ENCODE data around the gene SERPINE1.

The SERPINE1 gene

GRCh38 chr7:101151908-101152651 lies 25.2 kb downstream of the SERPINE1 start:
- Histone ChIP-seq H3K27ac (ENCODE audit: low read depth, low read length) (no peak overlapping the region), H3K4me3 (ENCODE audit: low read depth in 1 of 2, low read length in 2 of 2) (no peak overlapping the region), H3K4me1 (ENCODE audit: insufficient read depth, low read length) (peaks cover 10% of the 10 kb centered on the region), H3K9ac (ENCODE audit: low read length) (no peak overlapping the region), H3K36me3 (ENCODE audit: insufficient read depth, low read length) (no peaks in the 10 kb centered on the region), H3K9me3 (ENCODE audit: low read length) (no peaks in the 10 kb centered on the region), H3K27me3 (ENCODE audit: control insufficient read depth in 1 of 2, insufficient read depth in 2 of 2, low read length in 2 of 2) (peaks cover 0 to 7% of the 10 kb centered on the region in 2 donors)

- Histone ChIP-seq H3K36me3 (ENCODE audit: insufficient read depth, low read length) (peaks cover 13% of the 10 kb centered on the region), H3K4me3 (ENCODE audit: low read depth in 1 of 2, low read length in 2 of 2) (peak within 1 kb of the TSS; percentile 66 to 75), H3K27me3 (ENCODE audit: control insufficient read depth in 1 of 2, insufficient read depth in 2 of 2, low read length in 2 of 2) (peaks cover 0 to 5% of the 10 kb centered on the region in 2 donors), H3K4me1 (ENCODE audit: insufficient read depth, low read length) (peaks cover 10% of the 10 kb centered on the region), H3K27ac (ENCODE audit: low read depth, low read length) (peak within 1 kb of the TSS; percentile 42), H3K9ac (ENCODE audit: low read length) (no peak within 1 kb of the TSS), H3K9me3 (ENCODE audit: low read length) (no peaks in the 10 kb centered on the region)
Observed at GRCh38 chr7:101153969-101154692, 27.2 kb downstream of the SERPINE1 start, which contains the start of gene AP1S1. TSS of gene AP1S1 (plus strand) at chr7:101154476. CDS start at chr7:101154515, 39 bp downstream.

- peaks cover 13% of the 10 kb centered on the region for H3K36me3 ChIP-seq (ENCODE audit: insufficient read depth, low read length)
- peak overlapping the region; percentile 42 for H3K27ac ChIP-seq (ENCODE audit: low read depth, low read length)
- no peaks in the 10 kb centered on the region for H3K9me3 ChIP-seq (ENCODE audit: low read length)
- H3K27me3 ChIP-seq (ENCODE audit: control insufficient read depth in 1 of 2, insufficient read depth in 2 of 2, low read length in 2 of 2), result peaks cover 0 to 5% of the 10 kb centered on the region in 2 donors
- peak overlapping the region; percentile 66 to 75 for H3K4me3 ChIP-seq (ENCODE audit: low read depth in 1 of 2, low read length in 2 of 2)
- no peak overlapping the region for H3K9ac ChIP-seq (ENCODE audit: low read length)
- peaks cover 10% of the 10 kb centered on the region for H3K4me1 ChIP-seq (ENCODE audit: insufficient read depth, low read length)
Observed at GRCh38 chr7:101154693-101155102, 27.8 kb downstream of the SERPINE1 start.

- Histone ChIP-seq H3K4me3 (ENCODE audit: low read depth in 1 of 2, low read length in 2 of 2) (peak overlapping the region; percentile 66 to 75), H3K9ac (ENCODE audit: low read length) (no peak overlapping the region)
Observed at GRCh38 chr7:101155303-101155702, 28.4 kb downstream of the SERPINE1 start.

GRCh38 chr7:101156277-101156676 lies 29.4 kb downstream of the SERPINE1 start:
- H3K27me3 ChIP-seq (ENCODE audit: control insufficient read depth in 1 of 2, insufficient read depth in 2 of 2, low read length in 2 of 2), result peaks cover 0 to 5% of the 10 kb centered on the region in 2 donors
- no peak overlapping the region for H3K27ac ChIP-seq (ENCODE audit: low read depth, low read length)
- peaks cover 10% of the 10 kb centered on the region for H3K4me1 ChIP-seq (ENCODE audit: insufficient read depth, low read length)
- H3K9me3 ChIP-seq (ENCODE audit: low read length), result no peaks in the 10 kb centered on the region
- no peak overlapping the region for H3K4me3 ChIP-seq (ENCODE audit: low read depth in 1 of 2, low read length in 2 of 2)
- peaks cover 20% of the 10 kb centered on the region for H3K36me3 ChIP-seq (ENCODE audit: insufficient read depth, low read length)
- H3K9ac ChIP-seq (ENCODE audit: low read length), result no peak overlapping the region

More at GRCh38 chr7:101155303-101155702, 28.4 kb downstream of the SERPINE1 start:
- Histone ChIP-seq H3K27me3 (ENCODE audit: control insufficient read depth in 1 of 2, insufficient read depth in 2 of 2, low read length in 2 of 2) (peaks cover 0 to 5% of the 10 kb centered on the region in 2 donors), H3K36me3 (ENCODE audit: insufficient read depth, low read length) (peaks cover 17% of the 10 kb centered on the region), H3K9me3 (ENCODE audit: low read length) (no peaks in the 10 kb centered on the region), H3K4me1 (ENCODE audit: insufficient read depth, low read length) (peaks cover 10% of the 10 kb centered on the region), H3K27ac (ENCODE audit: low read depth, low read length) (no peak overlapping the region)

- no peaks in the 10 kb centered on the region for H3K9me3 ChIP-seq (ENCODE audit: low read length)
- no peak overlapping the region for H3K9ac ChIP-seq (ENCODE audit: low read length)
- peaks cover 10% of the 10 kb centered on the region for H3K4me1 ChIP-seq (ENCODE audit: insufficient read depth, low read length)
- H3K27me3 ChIP-seq (ENCODE audit: control insufficient read depth in 1 of 2, insufficient read depth in 2 of 2, low read length in 2 of 2), result peaks cover 2 to 10% of the 10 kb centered on the region in 2 donors
- H3K27ac ChIP-seq (ENCODE audit: low read depth, low read length), result no peak overlapping the region
- H3K4me3 ChIP-seq (ENCODE audit: low read depth in 1 of 2, low read length in 2 of 2), result no peak overlapping the region
- peaks cover 22% of the 10 kb centered on the region for H3K36me3 ChIP-seq (ENCODE audit: insufficient read depth, low read length)
Observed at GRCh38 chr7:101156866-101157589, 30.1 kb downstream of the SERPINE1 start.

- Histone ChIP-seq H3K4me3 (ENCODE audit: low read depth in 1 of 2, low read length in 2 of 2) (no peak overlapping the region), H3K27me3 (ENCODE audit: control insufficient read depth in 1 of 2, insufficient read depth in 2 of 2, low read length in 2 of 2) (peaks cover 15 to 39% of the 10 kb centered on the region in 2 donors), H3K27ac (ENCODE audit: low read depth, low read length) (no peak overlapping the region), H3K4me1 (ENCODE audit: insufficient read depth, low read length) (peaks cover 11% of the 10 kb centered on the region), H3K9ac (ENCODE audit: low read length) (no peak overlapping the region), H3K36me3 (ENCODE audit: insufficient read depth, low read length) (peaks cover 22% of the 10 kb centered on the region), H3K9me3 (ENCODE audit: low read length) (no peaks in the 10 kb centered on the region)
Observed at GRCh38 chr7:101159696-101160674, 33.1 kb downstream of the SERPINE1 start.

GRCh38 chr7:101160910-101161309 lies 34.0 kb downstream of the SERPINE1 start:
- peaks cover 20 to 48% of the 10 kb centered on the region in 2 donors for H3K27me3 ChIP-seq (ENCODE audit: control insufficient read depth in 1 of 2, insufficient read depth in 2 of 2, low read length in 2 of 2)
- peaks cover 22% of the 10 kb centered on the region for H3K36me3 ChIP-seq (ENCODE audit: insufficient read depth, low read length)
- no peak overlapping the region for H3K27ac ChIP-seq (ENCODE audit: low read depth, low read length)
- H3K9me3 ChIP-seq (ENCODE audit: low read length), result no peaks in the 10 kb centered on the region
- no peak overlapping the region for H3K4me3 ChIP-seq (ENCODE audit: low read depth in 1 of 2, low read length in 2 of 2)
- no peak overlapping the region for H3K9ac ChIP-seq (ENCODE audit: low read length)
- H3K4me1 ChIP-seq (ENCODE audit: insufficient read depth, low read length), result peaks cover 9% of the 10 kb centered on the region

GRCh38 chr7:101161692-101162471 lies 35.0 kb downstream of the SERPINE1 start:
- Histone ChIP-seq H3K9ac (ENCODE audit: low read length) (no peak overlapping the region), H3K4me3 (ENCODE audit: low read depth in 1 of 2, low read length in 2 of 2) (no peak overlapping the region), H3K4me1 (ENCODE audit: insufficient read depth, low read length) (peaks cover 11% of the 10 kb centered on the region), H3K9me3 (ENCODE audit: low read length) (no peaks in the 10 kb centered on the region), H3K36me3 (ENCODE audit: insufficient read depth, low read length) (peaks cover 22% of the 10 kb centered on the region), H3K27ac (ENCODE audit: low read depth, low read length) (no peak overlapping the region), H3K27me3 (ENCODE audit: control insufficient read depth in 1 of 2, insufficient read depth in 2 of 2, low read length in 2 of 2) (peaks cover 23 to 57% of the 10 kb centered on the region in 2 donors)

Measured in muscle layer of colon (tissue), 2 donors.